ENCODE results near the gene ENTR1. TPM values are rescaled to one million over a fixed set of nuclear protein-coding genes. Genes with fewer than 3 reads are reported as not detected.

Gene ENTR1
- total and polyA plus RNA-seq, 2 of the 13 experiments (the other 11 are each of a cell fraction or from before 2014, with no cell fraction given): 70.1 to 76.4 TPM

GRCh38 chr9:136409557-136410455 lies 608 bp downstream of the ENTR1 start (continued):
- peak; percentile 46; the same call in 1 of the 2 replicates for TF ChIP-seq ZNF737 (CRISPR knock-in tag; IDR thresholded peaks at IDR 0.05; ENCODE audit: borderline replicate concordance)
- peak; percentile 43; the same call in 1 of the 2 replicates for TF ChIP-seq ZNF441 (CRISPR knock-in tag; IDR thresholded peaks at IDR 0.05; ENCODE audit: borderline replicate concordance)
- no peak for TF ChIP-seq FOXP1 (IDR thresholded peaks at IDR 0.05)
- no peak for TF ChIP-seq FOXP1 (CRISPR knock-in tag; IDR thresholded peaks at IDR 0.05)
- TF ChIP-seq HIVEP1 (CRISPR knock-in tag; IDR thresholded peaks at IDR 0.05): peak; percentile 54; the same call in 1 of the 2 replicates
- TF ChIP-seq ZNF790 (CRISPR knock-in tag; IDR thresholded peaks at IDR 0.05; ENCODE audit: borderline replicate concordance): peak; percentile 44; the same call in 1 of the 2 replicates
- no peak for TF ChIP-seq ZNF569 (CRISPR knock-in tag; IDR thresholded peaks at IDR 0.05; ENCODE audit: borderline replicate concordance)
- TF ChIP-seq ZNF678 (CRISPR knock-in tag; IDR thresholded peaks at IDR 0.05): no peak
- TF ChIP-seq ESRRA (CRISPR knock-in tag; IDR thresholded peaks at IDR 0.05; ENCODE audit: low read depth): no peak
- 0 out of 2 replicates have a peak, but pooled peaks have one; percentile 18 for TF ChIP-seq E2F1 (CRISPR knock-in tag; IDR thresholded peaks at IDR 0.05)
- no peak for TF ChIP-seq TFAP4 (IDR thresholded peaks at IDR 0.05; ENCODE audit: borderline replicate concordance, low read depth)
- TF ChIP-seq HNF1B (CRISPR knock-in tag; IDR thresholded peaks at IDR 0.05): peak; percentile 28; the same call in 1 of the 2 replicates
- no peak for TF ChIP-seq ZEB1 (IDR thresholded peaks at IDR 0.05; ENCODE audit: insufficient replicate concordance, low read depth)
- TF ChIP-seq ZBTB42 (CRISPR knock-in tag; IDR thresholded peaks at IDR 0.05): 0 out of 2 replicates have a peak, but pooled peaks have one; percentile 34
- TF ChIP-seq ZNF343 (CRISPR knock-in tag; IDR thresholded peaks at IDR 0.05): no peak
- no peak for TF ChIP-seq ZNF333 (CRISPR knock-in tag; IDR thresholded peaks at IDR 0.05; ENCODE audit: borderline replicate concordance)
- no peak for TF ChIP-seq SP4 (CRISPR knock-in tag; IDR thresholded peaks at IDR 0.05)
- TF ChIP-seq ZNF275 (CRISPR knock-in tag; IDR thresholded peaks at IDR 0.05; ENCODE audit: borderline replicate concordance): no peak
- TF ChIP-seq SRSF1 (optimal IDR thresholded peaks at IDR 0.05; ENCODE audit: low read depth, low read length): no peak
- no peak for TF ChIP-seq CEBPG (CRISPR knock-in tag; IDR thresholded peaks at IDR 0.05)
- 0 out of 2 replicates have a peak, but pooled peaks have one; percentile 36 for TF ChIP-seq ZBTB38 (CRISPR knock-in tag; IDR thresholded peaks at IDR 0.05)
- TF ChIP-seq SMAD3 (CRISPR knock-in tag; IDR thresholded peaks at IDR 0.05): no peak
- TF ChIP-seq ZNF276 (CRISPR knock-in tag; IDR thresholded peaks at IDR 0.05; ENCODE audit: low read depth): no peak

Data from HepG2 (cell line).